Right lobe of liver (tissue), 4 donors: ENCODE data around the gene WDR45B.

Experiments used
- POLR2A ChIP-seq: fragments of 450-650 bp; IDR thresholded peaks from one replicate; pipeline ENCODE4 v1.6.1; 2017; ENCODE audit warnings: antibody characterized with exemption, mild to moderate bottlenecking
- TF ChIP-seq, protein P1 (sequence below), 4 donors: fragments of 200-600 bp in 3 of 4; fragments of 450-650 bp in 1 of 4; IDR thresholded peaks; one replicate each; pipeline versions ENCODE4 v1.5.1 to v1.8.0; 2016 to 2022; ENCODE audit warnings: antibody characterized with exemption in 4 of 4, mild to moderate bottlenecking in 2 of 4
- donor health status: DM: no; HTN: no; CAD: no.
- donor health status: DM: no; HTN: no; CAD: no.
- donor health status: DM: no; HTN: yes; CAD: no.

- TF ChIP-seq, protein P1, sequence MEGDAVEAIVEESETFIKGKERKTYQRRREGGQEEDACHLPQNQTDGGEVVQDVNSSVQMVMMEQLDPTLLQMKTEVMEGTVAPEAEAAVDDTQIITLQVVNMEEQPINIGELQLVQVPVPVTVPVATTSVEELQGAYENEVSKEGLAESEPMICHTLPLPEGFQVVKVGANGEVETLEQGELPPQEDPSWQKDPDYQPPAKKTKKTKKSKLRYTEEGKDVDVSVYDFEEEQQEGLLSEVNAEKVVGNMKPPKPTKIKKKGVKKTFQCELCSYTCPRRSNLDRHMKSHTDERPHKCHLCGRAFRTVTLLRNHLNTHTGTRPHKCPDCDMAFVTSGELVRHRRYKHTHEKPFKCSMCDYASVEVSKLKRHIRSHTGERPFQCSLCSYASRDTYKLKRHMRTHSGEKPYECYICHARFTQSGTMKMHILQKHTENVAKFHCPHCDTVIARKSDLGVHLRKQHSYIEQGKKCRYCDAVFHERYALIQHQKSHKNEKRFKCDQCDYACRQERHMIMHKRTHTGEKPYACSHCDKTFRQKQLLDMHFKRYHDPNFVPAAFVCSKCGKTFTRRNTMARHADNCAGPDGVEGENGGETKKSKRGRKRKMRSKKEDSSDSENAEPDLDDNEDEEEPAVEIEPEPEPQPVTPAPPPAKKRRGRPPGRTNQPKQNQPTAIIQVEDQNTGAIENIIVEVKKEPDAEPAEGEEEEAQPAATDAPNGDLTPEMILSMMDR (IDR thresholded peaks at IDR 0.05): no peak
- no peak for TF ChIP-seq POLR2A
These were observed 6.8 kb upstream of the WDR45B start for GRCh38 chr17:82655038-82655479.
